Mucosa of stomach (tissue), 1 donor: ENCODE measurements around the gene KANK4.

Experiments
- H3K27me3 ChIP-seq: one replicate; pipeline ENCODE4 v1.7.0; 2013; ENCODE audit warnings: mild to moderate bottlenecking, low read length; ENCODE audit not compliant: control insufficient read depth, insufficient read depth
- H3K36me3 ChIP-seq: one replicate; pipeline ENCODE4 v1.7.0; 2013; ENCODE audit warnings: low read length; ENCODE audit not compliant: control insufficient read depth, insufficient read depth
- H3K4me1 ChIP-seq: one replicate; pipeline ENCODE4 v1.7.0; 2013; ENCODE audit warnings: mild to moderate bottlenecking, low read length; ENCODE audit not compliant: control insufficient read depth, insufficient read depth
- H3K4me3 ChIP-seq: one replicate; pipeline ENCODE4 v1.7.0; 2013; ENCODE audit warnings: low read length
- H3K9ac ChIP-seq: one replicate; pipeline ENCODE4 v1.7.0; 2013; ENCODE audit warnings: mild to moderate bottlenecking, low read length, moderate library complexity
- H3K9me3 ChIP-seq: one replicate; pipeline ENCODE4 v1.7.0; 2013; ENCODE audit warnings: mild to moderate bottlenecking, low read length, moderate library complexity; ENCODE audit not compliant: control insufficient read depth
- donor health status: Pancreatic carcinoma.

The KANK4 gene

DNA sequence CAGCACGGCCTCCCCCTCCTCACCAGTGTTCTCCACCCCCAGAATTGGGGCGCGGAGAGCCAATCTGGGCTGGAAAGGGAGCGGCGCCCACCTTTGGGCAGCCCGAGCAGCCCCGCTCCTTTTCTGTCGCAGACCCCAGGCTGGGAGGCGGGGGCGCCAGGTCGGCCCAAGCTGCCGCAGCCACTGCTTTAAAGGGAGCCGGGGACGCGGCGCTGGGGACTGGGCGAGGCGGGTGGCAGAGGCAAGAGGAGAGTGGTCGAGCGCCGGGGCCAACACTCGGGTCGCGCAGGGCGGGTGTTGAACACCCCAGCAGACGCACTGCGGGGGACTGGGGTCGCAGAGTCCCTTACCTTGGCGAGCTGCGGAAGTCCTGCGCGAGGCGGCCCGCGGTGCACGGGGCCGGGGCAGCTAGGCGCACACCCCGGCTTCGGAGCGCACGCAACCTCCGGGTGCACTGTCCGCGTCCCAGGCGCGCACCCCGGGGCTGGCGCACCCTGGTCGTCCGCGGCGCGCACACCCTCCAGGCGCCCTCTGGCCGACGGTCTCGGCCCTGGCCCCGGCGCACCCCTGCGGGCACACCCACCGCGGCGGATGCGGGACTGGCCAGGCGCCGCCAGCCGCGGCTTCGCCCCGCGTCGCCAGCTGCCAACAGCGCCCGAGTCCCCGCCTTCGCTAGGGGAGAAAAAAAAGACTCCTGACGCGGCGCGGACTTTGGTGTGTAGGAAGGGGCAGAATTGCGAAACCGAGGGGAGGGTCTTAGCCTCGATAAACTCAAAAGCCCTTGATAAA is at the start of gene KANK4:
TSS of gene KANK4 (minus strand) at position 679 of the 789 bp plus-strand sequence. CDS start 37,870 bp downstream, outside the sequence.
- Histone ChIP-seq H3K36me3 (no peaks in the 10 kb centered on the region), H3K27me3 (peaks cover 26% of the 10 kb centered on the region), H3K9ac (no peak within 1 kb of the TSS), H3K4me3 (no peak within 1 kb of the TSS), H3K9me3 (no peaks in the 10 kb centered on the region), H3K4me1 (no peaks in the 10 kb centered on the region)

DNA sequence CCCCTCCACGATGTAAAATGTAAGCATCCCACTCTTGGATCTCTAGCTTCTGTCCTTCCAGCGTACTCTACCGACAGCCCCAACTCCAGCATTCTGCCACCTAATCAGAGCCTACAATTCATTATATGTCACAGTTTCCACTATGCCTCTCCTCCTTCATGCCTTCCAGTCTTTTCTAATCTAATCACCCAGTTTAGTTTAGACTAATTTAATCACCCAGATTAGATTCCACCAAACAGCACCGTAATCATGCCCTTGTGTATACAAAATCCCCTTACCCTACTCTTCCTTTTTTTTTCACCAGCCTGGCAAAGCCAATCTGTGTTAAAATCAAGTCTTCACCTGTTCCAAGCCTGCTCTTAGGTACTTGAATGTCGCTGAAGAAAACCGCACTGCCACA is 49.8 kb upstream of the KANK4 start:
- Histone ChIP-seq H3K27me3 (peaks cover 6% of the 10 kb centered on the region), H3K9ac (no peak overlapping the region), H3K4me1 (no peaks in the 10 kb centered on the region), H3K36me3 (no peaks in the 10 kb centered on the region), H3K4me3 (no peak overlapping the region), H3K9me3 (no peaks in the 10 kb centered on the region)

DNA sequence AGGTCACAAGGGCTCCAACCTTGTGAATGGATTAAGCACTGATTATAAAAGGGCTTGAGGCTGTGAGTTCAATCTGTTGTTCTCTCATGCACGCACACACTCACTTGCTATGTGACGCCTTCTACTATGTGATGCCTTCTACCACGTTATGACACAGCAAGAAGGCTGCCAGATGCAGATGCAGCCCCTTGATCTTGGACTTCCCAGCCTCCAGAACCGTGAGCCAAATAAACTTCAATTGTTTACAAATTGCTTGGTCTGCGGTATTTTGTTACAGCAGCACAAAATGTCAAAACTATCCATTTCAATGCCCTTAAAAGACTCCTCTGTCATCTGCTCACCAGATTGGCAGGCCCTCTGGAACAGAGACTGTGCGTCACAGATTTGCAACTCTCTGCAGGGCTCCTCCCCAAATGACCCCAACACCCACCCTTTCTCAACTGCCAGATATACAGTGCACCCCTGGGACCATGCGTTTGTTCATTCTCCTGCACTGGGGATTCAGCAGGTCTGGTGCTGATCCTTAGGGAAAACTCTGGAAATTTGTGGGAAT is 47.8 kb upstream of the KANK4 start:
- H3K36me3 ChIP-seq: no peaks in the 10 kb centered on the region
- no peaks in the 10 kb centered on the region for H3K4me1 ChIP-seq
- H3K9ac ChIP-seq: no peak overlapping the region
- H3K4me3 ChIP-seq: no peak overlapping the region
- H3K27me3 ChIP-seq: peaks cover 6% of the 10 kb centered on the region
- H3K9me3 ChIP-seq: no peaks in the 10 kb centered on the region

DNA sequence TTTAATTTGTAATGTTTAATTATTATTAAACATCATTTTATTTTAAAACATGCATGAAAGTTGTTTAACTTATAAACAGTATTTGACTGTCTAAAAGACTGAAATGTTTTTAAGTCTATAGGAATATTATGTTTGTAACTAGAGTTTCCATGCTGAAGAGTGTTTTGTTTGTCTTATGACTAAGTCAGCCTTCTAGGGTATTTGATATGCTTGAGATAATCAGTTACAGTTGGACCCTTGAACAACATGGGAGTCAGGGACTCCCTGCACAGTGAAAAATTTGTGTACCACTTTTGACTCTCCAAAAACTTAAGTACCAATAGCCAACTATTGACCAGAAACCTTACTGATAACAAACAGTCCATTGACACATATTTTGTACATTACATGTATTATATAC is 45.5 kb upstream of the KANK4 start:
- H3K27me3 ChIP-seq: peaks cover 6% of the 10 kb centered on the region
- H3K4me3 ChIP-seq: no peak overlapping the region
- no peak overlapping the region for H3K9ac ChIP-seq
- H3K4me1 ChIP-seq: no peaks in the 10 kb centered on the region
- H3K9me3 ChIP-seq: no peaks in the 10 kb centered on the region
- H3K36me3 ChIP-seq: no peaks in the 10 kb centered on the region

DNA sequence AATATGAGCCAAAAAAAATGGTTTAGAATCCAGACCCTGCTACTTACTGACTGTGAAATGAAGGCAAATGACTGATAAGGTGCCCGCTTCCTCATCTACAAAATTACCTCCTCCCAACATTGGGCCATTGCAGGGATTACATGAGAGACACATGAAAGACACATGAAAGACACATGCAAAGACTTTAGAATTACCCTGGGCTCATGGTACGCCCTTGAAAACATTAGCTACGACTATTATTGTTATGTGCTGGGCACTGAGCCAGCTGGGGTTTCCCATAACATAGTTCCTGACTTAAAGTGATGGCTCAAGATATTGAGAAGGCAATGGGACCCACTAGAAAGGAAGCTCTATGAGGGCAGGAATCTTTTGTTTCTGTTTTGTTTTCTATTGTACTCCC is 43.7 kb upstream of the KANK4 start:
- no peaks in the 10 kb centered on the region for H3K27me3 ChIP-seq

DNA sequence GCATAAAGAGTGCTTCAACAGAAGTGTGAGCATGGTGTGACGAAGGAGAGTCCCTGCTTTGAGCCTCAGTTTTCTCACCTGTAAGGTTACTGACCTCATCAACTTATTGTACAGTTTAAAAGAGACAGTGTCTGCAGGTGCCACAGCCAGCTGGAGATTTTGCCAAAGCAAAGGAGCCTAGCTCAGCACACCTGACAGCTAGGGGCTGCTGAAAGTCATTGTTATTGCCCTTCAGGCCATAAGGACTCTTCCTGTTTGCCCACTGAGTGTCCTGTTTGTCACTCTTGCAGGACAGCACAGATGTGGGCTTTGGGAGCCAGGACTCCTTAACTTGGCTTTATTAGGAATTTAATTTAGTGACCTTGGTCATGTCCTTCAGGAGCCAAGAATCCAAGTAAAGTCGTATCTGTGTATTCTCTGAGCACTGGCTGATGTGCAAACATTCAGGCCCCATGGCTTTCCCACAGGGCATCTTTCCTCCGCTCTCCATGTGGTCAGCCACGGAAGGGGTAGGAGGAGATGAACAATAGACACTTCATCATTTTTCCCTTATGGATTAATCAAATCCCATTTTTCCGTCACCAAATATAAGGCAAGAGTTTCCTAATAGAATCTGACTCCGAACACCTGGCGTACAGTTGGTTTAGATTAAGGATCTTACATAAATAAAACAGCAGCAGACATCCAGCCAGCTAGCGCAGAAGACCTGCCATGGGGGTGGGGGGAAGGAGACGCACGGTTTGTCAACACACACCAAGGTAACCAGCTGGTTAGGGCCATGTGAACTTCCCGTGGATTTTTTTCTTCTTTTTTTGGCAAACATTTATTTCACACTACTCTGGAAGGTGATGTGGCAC is 43.1 kb upstream of the KANK4 start:
- Histone ChIP-seq H3K4me1 (no peaks in the 10 kb centered on the region), H3K4me3 (no peak overlapping the region), H3K27me3 (no peaks in the 10 kb centered on the region), H3K9me3 (no peaks in the 10 kb centered on the region), H3K9ac (no peak overlapping the region), H3K36me3 (no peaks in the 10 kb centered on the region)

More for the DNA sequence above, 43.7 kb upstream of the KANK4 start:
- Histone ChIP-seq H3K4me3 (no peak overlapping the region), H3K9me3 (no peaks in the 10 kb centered on the region), H3K9ac (no peak overlapping the region), H3K4me1 (no peaks in the 10 kb centered on the region), H3K36me3 (no peaks in the 10 kb centered on the region)

DNA sequence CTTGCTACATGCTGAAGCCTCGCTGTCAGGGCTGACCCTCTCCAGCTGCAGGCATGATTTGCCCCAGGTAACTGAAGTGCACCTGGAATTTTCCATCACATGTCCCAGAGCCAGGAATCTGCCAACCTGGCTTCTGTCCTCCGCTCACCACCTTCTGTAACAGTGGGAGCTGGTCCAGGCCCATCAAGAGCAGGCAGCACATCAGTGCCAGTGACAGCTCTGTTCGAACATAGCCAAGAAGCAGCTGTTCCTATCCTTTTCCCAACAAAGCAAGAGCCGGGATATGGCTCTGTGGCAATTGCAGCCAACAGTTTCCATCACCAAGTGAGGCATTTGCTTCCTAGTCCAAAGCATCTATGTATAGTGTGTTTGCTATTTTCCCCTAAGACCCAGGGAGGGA is 42.2 kb upstream of the KANK4 start:
- H3K9me3 ChIP-seq: no peaks in the 10 kb centered on the region

DNA sequence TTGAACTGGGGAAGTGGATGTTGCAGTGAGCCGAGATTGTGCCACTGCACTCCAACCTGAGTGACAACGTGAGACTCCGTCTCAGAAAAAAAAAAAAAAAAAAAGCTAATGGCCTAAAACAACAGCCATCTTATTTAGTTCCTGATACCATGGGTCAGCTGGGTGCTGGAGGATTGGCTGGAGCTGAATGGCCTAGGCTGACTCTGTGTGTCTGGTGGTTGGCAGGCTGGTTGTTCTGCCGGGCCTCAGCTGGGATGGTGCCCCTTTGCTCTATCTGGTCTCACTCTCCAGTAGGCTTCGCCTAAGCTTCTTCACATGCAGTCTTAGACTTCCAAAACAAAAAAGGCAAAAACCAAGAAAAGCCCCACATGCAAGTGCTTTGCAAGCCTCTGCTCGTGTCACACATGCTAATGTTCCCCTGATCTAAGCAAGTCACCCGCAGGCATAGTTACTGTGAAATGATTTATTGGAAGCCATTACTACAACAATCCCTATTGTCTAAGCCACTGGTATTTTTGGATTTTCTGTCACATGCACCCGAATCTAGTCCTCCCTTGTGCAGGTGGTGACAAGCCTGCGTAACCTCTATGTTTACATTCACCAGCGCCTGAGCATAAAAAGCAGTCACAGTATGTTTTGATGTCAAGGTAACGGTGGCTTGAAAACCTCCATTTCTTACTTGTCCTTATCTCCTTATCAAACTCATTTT is 39.6 kb upstream of the KANK4 start:
- H3K9me3 ChIP-seq: no peaks in the 10 kb centered on the region
- H3K9ac ChIP-seq: no peak overlapping the region
- H3K4me3 ChIP-seq: no peak overlapping the region
- H3K36me3 ChIP-seq: no peaks in the 10 kb centered on the region
- H3K4me1 ChIP-seq: no peaks in the 10 kb centered on the region
- no peaks in the 10 kb centered on the region for H3K27me3 ChIP-seq

More for the DNA sequence above, 42.2 kb upstream of the KANK4 start:
- Histone ChIP-seq H3K4me1 (no peaks in the 10 kb centered on the region), H3K27me3 (no peaks in the 10 kb centered on the region), H3K4me3 (no peak overlapping the region), H3K9ac (no peak overlapping the region), H3K36me3 (no peaks in the 10 kb centered on the region)

DNA sequence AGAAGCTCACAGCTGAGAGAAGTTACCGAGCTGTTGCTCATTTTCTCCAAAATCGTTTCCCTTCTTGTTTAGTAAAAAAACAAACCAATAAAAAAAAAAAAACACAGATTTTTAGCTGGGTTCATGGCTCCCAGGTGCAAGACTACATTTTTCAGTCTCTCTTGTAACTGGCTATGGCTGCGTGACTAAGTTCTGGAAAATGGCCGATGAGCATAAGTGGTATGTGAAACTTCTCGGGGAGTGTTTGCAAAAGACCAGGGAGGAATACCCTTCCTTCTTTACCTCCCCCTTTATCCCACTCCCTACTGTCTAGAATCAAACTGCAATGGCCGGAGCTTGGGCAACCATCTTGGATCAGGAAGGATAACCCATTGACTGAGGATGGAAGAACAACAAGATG is 38.7 kb upstream of the KANK4 start:
- Histone ChIP-seq H3K36me3 (no peaks in the 10 kb centered on the region), H3K9me3 (no peaks in the 10 kb centered on the region), H3K9ac (no peak overlapping the region), H3K4me1 (no peaks in the 10 kb centered on the region), H3K27me3 (no peaks in the 10 kb centered on the region), H3K4me3 (no peak overlapping the region)

DNA sequence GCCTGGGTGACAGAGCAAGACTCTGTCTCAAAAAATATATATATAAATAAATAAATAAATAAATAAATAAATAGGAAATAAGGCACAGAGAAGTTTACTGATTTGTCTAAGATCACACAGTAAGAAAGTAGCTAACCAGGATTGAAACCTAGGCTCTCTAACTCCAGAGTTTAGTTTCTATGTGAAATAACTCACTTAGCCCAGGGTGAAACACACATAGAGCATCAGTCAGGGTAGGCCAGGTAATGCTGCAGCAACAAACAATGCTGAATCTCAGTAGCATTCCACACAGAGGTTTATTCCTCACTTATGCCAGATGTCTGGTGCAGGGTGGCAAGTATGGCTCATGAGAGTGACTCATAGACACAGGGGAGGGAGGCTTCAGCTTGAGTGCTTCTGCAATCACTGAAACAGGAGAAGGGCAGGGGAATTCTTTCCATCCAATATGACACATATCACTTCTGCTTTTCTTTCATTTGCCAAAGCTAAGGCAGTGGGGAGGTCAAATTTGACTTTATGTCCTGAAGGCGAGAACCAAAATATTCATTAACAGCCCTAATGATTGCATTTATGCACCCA is 37.1 kb upstream of the KANK4 start:
- H3K27me3 ChIP-seq: no peaks in the 10 kb centered on the region
- no peak overlapping the region for H3K4me3 ChIP-seq
- no peaks in the 10 kb centered on the region for H3K9me3 ChIP-seq
- H3K36me3 ChIP-seq: no peaks in the 10 kb centered on the region
- no peak overlapping the region for H3K9ac ChIP-seq
- no peaks in the 10 kb centered on the region for H3K4me1 ChIP-seq

DNA sequence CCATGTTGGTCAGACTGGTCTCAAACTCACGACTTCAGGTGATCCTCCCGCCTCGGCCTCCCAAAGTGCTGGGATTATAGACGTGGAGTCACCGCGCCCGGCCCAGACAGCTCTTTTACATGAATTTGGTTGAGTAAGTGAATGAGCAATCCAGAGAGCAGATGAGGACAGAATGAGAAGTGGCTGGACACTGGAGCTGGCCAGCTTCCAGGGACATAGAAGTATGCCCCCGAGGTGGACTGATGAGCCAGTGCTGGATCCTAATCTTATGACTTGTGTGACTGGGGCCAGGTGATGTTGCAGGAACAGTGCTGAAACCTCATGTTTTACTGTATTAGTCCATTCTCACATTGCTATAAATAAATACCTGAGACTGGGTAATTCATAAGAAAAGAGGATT is 35.9 kb upstream of the KANK4 start:
- no peaks in the 10 kb centered on the region for H3K36me3 ChIP-seq
- H3K27me3 ChIP-seq: no peaks in the 10 kb centered on the region
- no peaks in the 10 kb centered on the region for H3K9me3 ChIP-seq
- H3K4me3 ChIP-seq: no peak overlapping the region
- no peaks in the 10 kb centered on the region for H3K4me1 ChIP-seq
- no peak overlapping the region for H3K9ac ChIP-seq
